ENCODE data around the gene FTHL17. TPM values are rescaled to one million over a fixed set of nuclear protein-coding genes. Genes with fewer than 3 reads are reported as not detected.
A peak's percentile ranks its signal among the peaks of the same experiment; 100 is the strongest.

Gene FTHL17
- total RNA-seq, 2 experiments from 2014 or later: not detected

DNA sequence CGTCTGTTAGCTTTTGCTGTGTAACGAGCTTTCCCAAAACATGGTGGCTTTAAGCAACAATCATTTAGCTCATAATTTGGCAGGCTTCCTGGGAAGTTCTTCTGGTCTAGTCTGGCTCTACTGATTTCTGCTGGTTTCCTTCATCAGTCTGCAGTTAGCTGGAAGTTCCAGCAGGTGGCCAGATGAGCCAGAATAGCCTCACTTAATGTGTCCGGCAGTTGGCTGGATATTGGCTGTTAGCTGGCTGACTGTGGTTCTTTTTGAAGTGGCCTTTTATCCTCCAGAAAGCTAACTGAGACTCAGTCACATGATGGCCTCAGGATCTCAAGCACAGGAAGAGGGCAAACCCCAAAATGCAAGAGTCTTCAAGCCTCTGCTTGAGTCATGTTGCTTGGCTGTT, 34.9 kb downstream of the FTHL17 start:
- Mint-ChIP-seq H3K9me3 (ENCODE audit: low read depth) (no peaks in the 10 kb centered on the region), H3K36me3 (ENCODE audit: low read depth) (no peaks in the 10 kb centered on the region), H3K27ac (no peak overlapping the region), H3K4me3 (no peak overlapping the region), H3K27me3 (peaks cover 3% of the 10 kb centered on the region), H3K4me1 (peaks cover 4% of the 10 kb centered on the region)
- DNase-seq: peak; percentile 30
- ATAC-seq: no peak
- intact Hi-C loops (cut with DNase I, micrococcal nuclease): loop anchor here (2.0 to 10.0 kb wide), 6 partner anchors 178 to 622 kb away; no protein-coding TSS in a partner anchor
- POLR2A ChIA-PET: no interaction called here
- CTCF ChIA-PET: interaction anchor here (0.6 to 1.9 kb wide), 10 partner anchors 25 to 306 kb away, joined by 3 to 4 read pairs (median 3); no protein-coding TSS in a partner anchor

DNA sequence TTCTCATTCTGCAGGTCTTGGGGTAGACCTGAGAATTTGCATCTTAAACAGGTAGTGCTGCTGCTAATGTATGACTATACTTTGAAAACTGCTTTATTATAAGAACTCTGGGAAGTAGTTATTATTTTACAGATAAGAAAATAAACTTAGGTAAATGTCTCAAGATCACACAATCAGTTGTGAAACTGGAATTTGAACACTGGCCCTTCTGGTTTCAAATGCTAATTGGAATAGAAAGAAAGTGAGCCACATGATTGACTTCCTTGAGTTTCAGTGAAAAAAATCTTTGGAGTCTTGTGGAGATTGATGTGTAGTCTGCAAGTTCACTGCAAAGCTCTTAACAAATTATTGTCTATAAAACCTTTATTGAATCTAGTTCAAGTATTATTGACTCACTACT, 44.5 kb downstream of the FTHL17 start:
- POLR2A ChIA-PET: no interaction called here
- no peak for DNase-seq
- ATAC-seq: no peak
- Mint-ChIP-seq H3K4me3 (no peak overlapping the region), H3K9me3 (ENCODE audit: low read depth) (no peaks in the 10 kb centered on the region), H3K4me1 (no peaks in the 10 kb centered on the region), H3K27ac (no peak overlapping the region), H3K36me3 (ENCODE audit: low read depth) (no peaks in the 10 kb centered on the region), H3K27me3 (peaks cover 6% of the 10 kb centered on the region)
- intact Hi-C loops (cut with DNase I, micrococcal nuclease): no loop called here
- CTCF ChIA-PET: no interaction called here

DNA sequence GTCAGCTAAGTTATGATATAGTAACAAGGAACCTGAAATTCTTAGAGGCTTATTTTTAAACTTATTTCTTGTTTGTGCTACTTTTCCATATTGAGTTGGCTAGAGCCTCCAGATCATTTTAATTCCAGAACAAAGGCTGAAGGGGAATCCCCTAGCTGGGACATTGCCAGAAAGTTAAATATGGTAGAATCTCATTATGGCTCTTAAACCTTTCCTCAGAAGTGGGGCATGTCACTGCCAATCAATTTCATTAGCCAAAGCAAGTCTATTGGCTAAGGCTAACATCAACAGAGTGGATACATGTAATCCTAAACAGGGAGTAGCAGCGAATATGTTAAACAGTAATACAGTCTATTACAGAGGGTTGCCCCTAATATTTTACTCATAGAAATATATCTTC, 47.0 kb downstream of the FTHL17 start:
- Mint-ChIP-seq H3K9me3 (ENCODE audit: low read depth) (no peaks in the 10 kb centered on the region), H3K4me1 (no peaks in the 10 kb centered on the region), H3K4me3 (no peak overlapping the region), H3K27ac (no peak overlapping the region), H3K36me3 (ENCODE audit: low read depth) (no peaks in the 10 kb centered on the region), H3K27me3 (peaks cover 5% of the 10 kb centered on the region)
- CTCF ChIA-PET: no interaction called here
- DNase-seq (no peak), ATAC-seq (no peak)
- intact Hi-C loops (cut with DNase I, micrococcal nuclease): no loop called here
- POLR2A ChIA-PET: no interaction called here

DNA sequence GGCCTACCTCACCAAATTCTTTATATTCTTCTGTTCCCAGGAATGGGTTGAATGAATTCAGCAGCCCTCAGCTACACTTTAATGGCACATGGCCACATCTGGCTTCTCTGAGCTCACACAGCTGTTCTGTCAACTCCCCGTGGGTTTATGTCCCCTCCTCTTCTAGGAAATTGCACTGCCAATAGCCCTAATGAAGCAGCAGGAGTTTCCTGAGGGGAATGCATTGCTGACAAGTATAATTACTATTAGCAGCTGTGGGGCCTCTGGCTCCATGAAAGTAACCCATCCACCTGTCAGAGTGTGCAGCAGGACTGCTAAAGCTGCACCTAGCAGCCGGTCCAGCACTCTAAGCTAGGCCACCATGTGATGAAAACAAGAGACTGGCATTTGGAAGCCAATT, 50.3 kb downstream of the FTHL17 start:
- ChIA-PET POLR2A (no interaction called here), CTCF (interaction anchor here (1.5 kb wide), 1 partner anchor 17 kb away, joined by 4 read pairs; no protein-coding TSS in a partner anchor)
- H3K9me3 Mint-ChIP-seq (ENCODE audit: low read depth): no peaks in the 10 kb centered on the region

More for the DNA sequence above, 50.3 kb downstream of the FTHL17 start:
- no peak for DNase-seq
- Mint-ChIP-seq H3K27me3 (peaks cover 3% of the 10 kb centered on the region), H3K27ac (no peak overlapping the region), H3K36me3 (ENCODE audit: low read depth) (no peaks in the 10 kb centered on the region), H3K4me3 (no peak overlapping the region), H3K4me1 (no peaks in the 10 kb centered on the region)
- no peak for ATAC-seq
- intact Hi-C loops (cut with DNase I, micrococcal nuclease): no loop called here

Other genes with a start within 250 kb of the FTHL17 start
- gene TAB3, start 182.8 kb downstream of the FTHL17 start, total RNA-seq: 10 to 100 TPM; 18.7 to 20.1 TPM

All from activated CD4-positive, alpha-beta T cell treated with anti-CD3 and anti-CD28 coated beads for 36 hours (primary cell).